ENCODE measurements around the gene RAD50. TPM values are rescaled to one million over a fixed set of nuclear protein-coding genes. Genes with fewer than 3 reads are reported as not detected.
A peak's percentile ranks its signal among the peaks of the same experiment; 100 is the strongest.

Gene RAD50
- total and polyA plus RNA-seq, 3 experiments from 2014 or later = 34.6 to 48.3 (median 45.2) TPM

DNA sequence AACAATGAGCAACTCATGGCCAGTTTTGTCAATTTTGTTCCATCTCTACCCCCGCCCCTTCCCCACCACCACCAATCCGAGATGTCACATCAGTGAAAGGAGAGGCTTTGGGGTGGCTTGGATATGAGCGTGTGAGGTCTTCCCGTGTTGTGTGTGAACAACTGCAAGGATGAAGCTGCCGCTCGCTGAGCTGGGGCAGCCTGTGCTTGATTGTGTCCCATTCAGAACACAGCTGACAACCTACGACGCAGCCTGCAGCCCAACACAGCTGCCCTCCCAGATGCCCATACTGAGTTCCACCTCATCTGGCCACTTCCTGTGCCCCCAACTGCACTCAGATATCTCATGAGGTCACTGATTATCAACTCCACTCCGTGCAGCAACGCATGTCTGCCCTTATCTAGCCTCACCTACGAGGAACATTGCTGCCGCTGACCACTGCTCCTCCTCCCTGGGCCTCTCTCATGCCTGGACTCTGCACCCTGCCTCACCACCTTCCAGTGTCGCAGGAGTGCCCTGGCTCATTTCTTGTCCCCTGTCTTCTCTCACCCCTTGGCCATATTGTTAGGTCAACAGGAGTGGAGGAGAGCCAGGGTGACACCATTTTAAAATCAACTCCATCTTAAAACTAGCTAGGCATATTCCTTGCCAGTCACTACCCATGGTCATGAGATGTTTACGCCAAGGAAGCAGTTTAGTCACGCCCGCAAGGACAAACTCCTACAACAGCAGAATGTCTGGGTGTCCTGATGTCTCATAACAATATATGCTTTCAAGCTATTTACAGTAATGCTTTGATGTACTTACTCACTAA, 109.7 kb downstream of the RAD50 start:
- ChIA-PET CTCF (no interaction called here), POLR2A (interaction anchor here (0.6 kb wide), 1 partner anchor 299 kb away, joined by 3 read pairs; no protein-coding TSS in a partner anchor)
- Mint-ChIP-seq H3K4me1 (peaks cover 23 to 38% (median 23%) of the 10 kb centered on the region in 3 donors), H3K27me3 (peaks cover 3 to 4% of the 10 kb centered on the region in 2 donors), H3K27ac (peak overlapping the region in 1 of 8 donors; percentile 22), H3K4me3 (peak overlapping the region in 1 of 7 donors; percentile 75), H3K36me3 (no peaks in the 10 kb centered on the region), H3K9me3 (no peaks in the 10 kb centered on the region)
- no peak overlapping the region for H3K4me3 ChIP-seq (ENCODE audit: low read length)
- H3K27me3 ChIP-seq (ENCODE audit: insufficient read depth, low read length, poor library complexity, severe bottlenecking) = no peaks in the 10 kb centered on the region
- no peaks in the 10 kb centered on the region for H3K36me3 ChIP-seq (ENCODE audit: insufficient read depth, low read length)
- no peak for DNase-seq
- no peak overlapping the region for H3K27ac ChIP-seq (ENCODE audit: low read depth, low read length)
- H3K9me3 ChIP-seq (ENCODE audit: low read length) = no peaks in the 10 kb centered on the region
- H3K4me1 ChIP-seq (ENCODE audit: insufficient read depth, low read length) = peaks cover 28% of the 10 kb centered on the region

DNA sequence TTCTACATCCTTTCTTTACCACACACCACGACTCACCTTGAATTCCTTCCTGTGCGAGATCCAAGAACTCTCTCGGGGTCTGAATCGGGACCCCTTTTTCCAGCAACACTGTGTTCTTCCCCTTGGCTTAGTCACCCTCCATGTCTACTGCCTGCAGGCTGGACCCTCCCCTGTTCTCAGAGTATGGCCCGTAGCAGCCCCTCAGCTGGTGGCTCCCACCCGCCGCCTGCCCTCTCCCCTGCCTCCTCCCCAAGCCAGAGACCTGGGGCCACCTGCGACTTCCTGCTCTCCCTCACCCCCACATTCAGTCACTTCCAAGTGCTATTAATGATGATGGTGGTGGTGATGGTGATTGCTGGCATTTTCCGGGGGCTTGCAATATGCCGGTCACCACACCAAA, 110.5 kb downstream of the RAD50 start:
- H3K27ac ChIP-seq (ENCODE audit: low read depth, low read length) = no peak overlapping the region
- POLR2A ChIA-PET = no interaction called here
- DNase-seq = no peak
- peaks cover 23 to 33% (median 23%) of the 10 kb centered on the region in 3 donors for H3K4me1 Mint-ChIP-seq
- no peaks in the 10 kb centered on the region for H3K36me3 Mint-ChIP-seq
- CTCF ChIA-PET = no interaction called here
- peaks cover 3 to 4% of the 10 kb centered on the region in 2 donors for H3K27me3 Mint-ChIP-seq
- H3K4me3 ChIP-seq (ENCODE audit: low read length) = no peak overlapping the region
- no peaks in the 10 kb centered on the region for H3K27me3 ChIP-seq (ENCODE audit: insufficient read depth, low read length, poor library complexity, severe bottlenecking)
- no peak overlapping the region for H3K4me3 Mint-ChIP-seq
- H3K27ac Mint-ChIP-seq = no peak overlapping the region
- peaks cover 28% of the 10 kb centered on the region for H3K4me1 ChIP-seq (ENCODE audit: insufficient read depth, low read length)
- no peaks in the 10 kb centered on the region for H3K9me3 ChIP-seq (ENCODE audit: low read length)
- no peaks in the 10 kb centered on the region for H3K9me3 Mint-ChIP-seq
- no peaks in the 10 kb centered on the region for H3K36me3 ChIP-seq (ENCODE audit: insufficient read depth, low read length)

DNA sequence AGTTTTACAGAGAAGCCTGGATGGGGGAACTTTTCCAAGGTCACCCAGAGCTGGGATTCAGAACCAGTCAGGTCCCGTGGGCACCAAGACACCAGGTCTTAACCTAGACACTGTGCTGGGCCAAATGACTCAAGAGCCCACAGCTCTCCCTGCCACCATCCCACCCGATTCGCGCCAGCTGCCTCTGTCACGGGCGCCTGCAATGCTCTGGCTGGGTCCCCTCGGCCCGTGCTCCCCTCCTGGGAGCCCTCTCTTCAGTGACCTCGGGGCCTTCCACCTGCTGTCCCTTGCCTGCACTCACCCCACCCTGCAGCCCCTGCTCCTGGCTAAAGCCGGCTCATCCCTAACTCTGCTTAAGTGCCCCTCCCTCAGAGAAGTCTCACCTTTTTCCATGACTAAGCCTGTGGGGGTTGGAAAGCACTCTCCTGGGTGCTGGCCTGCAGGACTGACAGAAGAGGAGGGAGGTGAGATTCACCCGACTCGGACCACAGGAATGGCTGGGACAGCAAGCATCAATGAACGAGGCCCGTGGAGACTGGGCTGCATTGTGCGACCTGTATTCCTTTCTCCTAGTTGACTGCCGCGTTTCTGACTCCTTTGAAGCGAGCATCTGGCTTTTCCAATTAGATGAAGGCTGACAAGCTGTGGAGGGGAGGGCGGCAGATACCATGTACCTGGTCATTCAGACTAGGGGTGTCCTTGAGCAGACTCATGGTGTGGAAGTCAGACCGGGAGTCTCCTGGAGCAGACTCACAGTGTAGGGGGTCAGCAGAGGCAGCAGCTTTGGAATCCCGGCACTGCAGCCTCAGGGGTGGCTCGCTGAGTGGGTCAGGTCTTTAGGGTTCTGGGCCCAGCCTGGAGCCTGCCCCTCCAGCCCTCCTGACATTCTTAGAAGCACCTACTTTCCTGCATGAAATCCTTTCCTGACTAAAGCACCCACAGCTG, 111.3 kb downstream of the RAD50 start:
- Histone ChIP-seq H3K4me3 (ENCODE audit: low read length) (no peak overlapping the region), H3K27ac (ENCODE audit: low read depth, low read length) (no peak overlapping the region), H3K9me3 (ENCODE audit: low read length) (no peaks in the 10 kb centered on the region), H3K36me3 (ENCODE audit: insufficient read depth, low read length) (no peaks in the 10 kb centered on the region), H3K27me3 (ENCODE audit: insufficient read depth, low read length, poor library complexity, severe bottlenecking) (no peaks in the 10 kb centered on the region), H3K4me1 (ENCODE audit: insufficient read depth, low read length) (peaks cover 20% of the 10 kb centered on the region)
- POLR2A ChIA-PET = no interaction called here
- peaks cover 4 to 5% of the 10 kb centered on the region in 2 donors for H3K27me3 Mint-ChIP-seq
- H3K4me3 Mint-ChIP-seq = no peak overlapping the region
- no peaks in the 10 kb centered on the region for H3K36me3 Mint-ChIP-seq
- no peaks in the 10 kb centered on the region for H3K9me3 Mint-ChIP-seq
- H3K27ac Mint-ChIP-seq = peak overlapping the region in 1 of 8 donors; percentile 91
- DNase-seq = no peak
- CTCF ChIA-PET = no interaction called here
- H3K4me1 Mint-ChIP-seq = peaks cover 16 to 26% (median 18%) of the 10 kb centered on the region in 3 donors

DNA sequence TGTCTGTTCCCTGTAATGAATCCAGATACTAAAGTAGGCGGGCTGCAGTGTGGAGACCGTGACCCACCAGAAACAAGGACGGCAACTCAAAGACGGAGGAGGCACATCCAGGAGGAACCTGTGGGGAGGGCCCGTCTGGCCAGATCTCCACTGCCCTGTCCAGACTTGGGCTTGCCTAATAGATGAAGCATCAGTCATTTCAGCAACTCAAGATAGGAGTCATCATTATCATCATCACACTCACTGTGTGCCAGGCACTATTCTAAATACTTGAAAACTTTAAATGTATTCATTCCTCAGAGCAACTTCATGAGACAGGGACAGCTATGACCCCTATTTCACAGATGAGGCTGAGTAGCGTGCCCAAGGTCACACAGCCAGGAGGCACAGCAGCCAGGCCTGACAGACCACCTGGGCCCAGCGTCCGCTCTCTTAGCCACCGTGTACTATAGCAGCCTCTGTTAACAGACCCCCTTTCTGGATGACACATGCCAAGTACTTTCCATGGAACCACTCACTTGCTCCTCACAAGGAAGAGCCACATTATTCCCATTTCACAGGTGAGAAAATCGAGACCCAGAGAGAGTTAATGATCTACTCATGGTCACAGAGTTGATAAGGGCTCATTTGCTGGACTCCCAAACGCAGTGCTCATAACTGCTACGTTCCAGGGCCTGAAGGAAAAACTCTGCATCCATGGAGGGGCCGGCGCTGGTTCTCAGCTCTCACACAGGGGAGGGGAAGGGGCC, 112.1 kb downstream of the RAD50 start:
- Histone ChIP-seq H3K4me3 (ENCODE audit: low read length) (no peak overlapping the region), H3K27ac (ENCODE audit: low read depth, low read length) (no peak overlapping the region), H3K27me3 (ENCODE audit: insufficient read depth, low read length, poor library complexity, severe bottlenecking) (no peaks in the 10 kb centered on the region), H3K9me3 (ENCODE audit: low read length) (no peaks in the 10 kb centered on the region), H3K4me1 (ENCODE audit: insufficient read depth, low read length) (peaks cover 12% of the 10 kb centered on the region), H3K36me3 (ENCODE audit: insufficient read depth, low read length) (no peaks in the 10 kb centered on the region)
- H3K27ac Mint-ChIP-seq = peak overlapping the region in 1 of 8 donors; percentile 25
- ChIA-PET CTCF (no interaction called here), POLR2A (no interaction called here)
- no peaks in the 10 kb centered on the region for H3K36me3 Mint-ChIP-seq
- H3K9me3 Mint-ChIP-seq = no peaks in the 10 kb centered on the region
- H3K4me3 Mint-ChIP-seq = no peak overlapping the region
- no peak for DNase-seq
- peaks cover 4 to 5% of the 10 kb centered on the region in 2 donors for H3K27me3 Mint-ChIP-seq
- peaks cover 11 to 23% (median 15%) of the 10 kb centered on the region in 3 donors for H3K4me1 Mint-ChIP-seq

DNA sequence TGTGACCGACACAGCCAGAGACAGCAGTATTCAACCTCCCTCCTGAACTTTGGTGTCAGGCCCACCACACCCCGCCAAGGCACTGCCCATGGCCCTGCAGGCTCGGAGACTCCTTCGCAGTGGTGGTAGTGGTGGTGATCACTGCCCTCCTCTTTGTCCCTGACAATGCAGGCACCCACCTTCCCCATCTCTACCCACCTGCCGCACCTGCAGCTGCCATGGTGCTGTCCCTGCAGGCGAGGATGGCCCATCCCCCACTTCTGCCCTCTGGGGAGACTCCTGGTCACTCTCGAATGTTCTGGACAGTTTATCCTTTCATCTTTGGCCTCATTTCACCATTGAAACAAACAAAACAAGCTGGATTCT, 112.7 kb downstream of the RAD50 start:
- no peak overlapping the region for H3K4me3 ChIP-seq (ENCODE audit: low read length)
- no peaks in the 10 kb centered on the region for H3K36me3 Mint-ChIP-seq
- no peak for DNase-seq
- H3K27me3 Mint-ChIP-seq = peaks cover 4 to 5% of the 10 kb centered on the region in 2 donors
- peaks cover 11 to 23% (median 15%) of the 10 kb centered on the region in 3 donors for H3K4me1 Mint-ChIP-seq
- no peaks in the 10 kb centered on the region for H3K27me3 ChIP-seq (ENCODE audit: insufficient read depth, low read length, poor library complexity, severe bottlenecking)
- H3K9me3 Mint-ChIP-seq = no peaks in the 10 kb centered on the region
- CTCF ChIA-PET = no interaction called here
- POLR2A ChIA-PET = no interaction called here
- H3K36me3 ChIP-seq (ENCODE audit: insufficient read depth, low read length) = no peaks in the 10 kb centered on the region
- no peak overlapping the region for H3K27ac ChIP-seq (ENCODE audit: low read depth, low read length)
- H3K4me1 ChIP-seq (ENCODE audit: insufficient read depth, low read length) = peaks cover 7% of the 10 kb centered on the region
- no peak overlapping the region for H3K27ac Mint-ChIP-seq
- H3K9me3 ChIP-seq (ENCODE audit: low read length) = no peaks in the 10 kb centered on the region
- H3K4me3 Mint-ChIP-seq = no peak overlapping the region

DNA sequence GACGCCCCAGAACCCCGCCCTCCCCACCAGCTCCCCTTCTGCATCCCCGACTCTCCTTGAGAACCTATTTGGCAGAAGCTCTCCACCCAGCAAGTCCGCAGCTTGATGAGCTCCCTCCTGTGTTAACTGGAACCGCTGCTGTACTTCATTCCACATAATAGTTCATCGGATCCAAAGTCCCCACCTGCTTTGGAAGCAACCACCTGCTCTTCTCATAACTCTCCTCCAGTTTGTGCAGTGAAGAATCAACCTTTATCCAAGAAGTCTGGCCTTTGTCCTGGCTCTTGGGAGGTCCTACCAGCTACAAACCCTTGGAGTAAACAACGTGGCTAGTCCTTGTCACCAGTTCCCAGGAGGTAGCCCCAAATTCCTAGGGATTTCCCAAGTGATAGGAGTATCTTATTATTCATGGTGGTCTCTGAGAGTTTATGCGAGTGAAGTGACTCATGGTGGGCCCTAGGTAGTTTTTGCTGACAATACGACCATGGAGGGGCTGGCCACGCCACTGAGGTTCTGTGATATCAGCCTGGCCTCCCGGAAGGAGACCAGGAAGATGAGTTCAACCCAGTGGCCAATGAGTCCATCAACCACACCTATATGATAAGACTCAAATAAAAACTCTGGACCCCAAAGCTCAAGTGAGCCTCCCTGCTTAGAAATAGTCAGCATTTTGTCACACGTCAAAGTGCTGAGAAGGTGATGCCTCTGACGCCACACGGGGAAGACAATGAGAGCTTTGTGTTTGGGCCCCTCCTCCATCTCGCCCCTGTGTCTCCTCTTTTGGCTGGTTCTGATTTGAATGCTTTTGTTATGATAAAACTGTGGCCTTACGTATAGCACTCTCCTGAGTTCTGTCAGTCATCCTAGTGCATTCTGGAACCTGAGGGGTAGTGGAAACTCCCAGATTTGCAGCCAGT, 113.4 kb downstream of the RAD50 start:
- peaks cover 1% of the 10 kb centered on the region for H3K4me1 ChIP-seq (ENCODE audit: insufficient read depth, low read length)
- H3K27me3 ChIP-seq (ENCODE audit: insufficient read depth, low read length, poor library complexity, severe bottlenecking) = no peaks in the 10 kb centered on the region
- ChIA-PET POLR2A (no interaction called here), CTCF (no interaction called here)
- Mint-ChIP-seq H3K36me3 (no peaks in the 10 kb centered on the region), H3K27me3 (peaks cover 4 to 5% of the 10 kb centered on the region in 2 donors), H3K9me3 (no peaks in the 10 kb centered on the region), H3K27ac (peak overlapping the region in 1 of 8 donors; percentile 4), H3K4me3 (no peak overlapping the region), H3K4me1 (peaks cover 11 to 23% (median 19%) of the 10 kb centered on the region in 3 donors)
- H3K9me3 ChIP-seq (ENCODE audit: low read length) = no peaks in the 10 kb centered on the region
- no peaks in the 10 kb centered on the region for H3K36me3 ChIP-seq (ENCODE audit: insufficient read depth, low read length)
- no peak overlapping the region for H3K4me3 ChIP-seq (ENCODE audit: low read length)
- DNase-seq = no peak
- no peak overlapping the region for H3K27ac ChIP-seq (ENCODE audit: low read depth, low read length)

DNA sequence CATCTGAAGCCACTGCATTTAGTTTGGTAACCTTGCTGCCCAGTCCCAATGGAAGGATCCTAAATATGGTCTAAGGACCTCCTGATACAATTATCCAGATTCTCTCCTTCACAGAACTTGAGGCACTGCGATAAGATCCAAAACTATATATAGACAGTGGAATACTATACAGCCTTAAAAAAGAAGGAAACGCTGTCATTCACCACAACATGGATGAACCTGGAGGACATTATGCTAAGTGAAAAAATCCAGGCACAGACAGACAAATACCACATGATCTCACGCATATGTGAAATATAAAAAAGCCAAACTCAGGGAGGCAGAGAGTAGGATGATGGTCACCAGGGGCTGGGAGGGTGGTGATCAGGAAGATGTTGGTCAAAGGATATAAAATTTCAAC, 114.2 kb downstream of the RAD50 start:
- Histone ChIP-seq H3K4me1 (ENCODE audit: insufficient read depth, low read length) (peaks cover 4% of the 10 kb centered on the region), H3K9me3 (ENCODE audit: low read length) (no peaks in the 10 kb centered on the region), H3K36me3 (ENCODE audit: insufficient read depth, low read length) (no peaks in the 10 kb centered on the region), H3K27me3 (ENCODE audit: insufficient read depth, low read length, poor library complexity, severe bottlenecking) (no peaks in the 10 kb centered on the region), H3K27ac (ENCODE audit: low read depth, low read length) (no peak overlapping the region), H3K4me3 (ENCODE audit: low read length) (no peak overlapping the region)
- ChIA-PET CTCF (no interaction called here), POLR2A (no interaction called here)
- DNase-seq = no peak
- Mint-ChIP-seq H3K4me3 (no peak overlapping the region), H3K9me3 (no peaks in the 10 kb centered on the region), H3K36me3 (no peaks in the 10 kb centered on the region), H3K4me1 (peaks cover 9 to 27% (median 25%) of the 10 kb centered on the region in 3 donors), H3K27ac (no peak overlapping the region), H3K27me3 (peaks cover 4 to 5% of the 10 kb centered on the region in 2 donors)

Measured in CD8-positive, alpha-beta memory T cell (primary cell).